Esophagus muscularis mucosa (tissue), 2 donors: Measurements from ENCODE around the gene OAF.

Source experiments
- POLR2A ChIP-seq: fragments of 450-650 bp; IDR thresholded peaks from one replicate; pipeline ENCODE4 v1.6.1; 2017; ENCODE audit warnings: antibody characterized with exemption, moderate library complexity, mild to moderate bottlenecking, low read depth
- POLR2AphosphoS5 ChIP-seq, 2 donors: sonication (generic); formaldehyde crosslinking; IDR thresholded peaks; one replicate each; pipeline ENCODE4 v1.6.1; 2017; ENCODE audit warnings: antibody characterized with exemption in 2 of 2

GRCh38 chr11:120272303-120272702 is 61.5 kb downstream of the OAF start:
- TF ChIP-seq POLR2A (no peak), POLR2AphosphoS5 (IDR thresholded peaks at IDR 0.05) (no peak)
